ENCODE results near the gene CARS2.
"Not testable (repeated sequence)": the region's sequence is repeated elsewhere in the genome, so short reads cannot be mapped to it uniquely, and the experiment has no call there.

DNA sequence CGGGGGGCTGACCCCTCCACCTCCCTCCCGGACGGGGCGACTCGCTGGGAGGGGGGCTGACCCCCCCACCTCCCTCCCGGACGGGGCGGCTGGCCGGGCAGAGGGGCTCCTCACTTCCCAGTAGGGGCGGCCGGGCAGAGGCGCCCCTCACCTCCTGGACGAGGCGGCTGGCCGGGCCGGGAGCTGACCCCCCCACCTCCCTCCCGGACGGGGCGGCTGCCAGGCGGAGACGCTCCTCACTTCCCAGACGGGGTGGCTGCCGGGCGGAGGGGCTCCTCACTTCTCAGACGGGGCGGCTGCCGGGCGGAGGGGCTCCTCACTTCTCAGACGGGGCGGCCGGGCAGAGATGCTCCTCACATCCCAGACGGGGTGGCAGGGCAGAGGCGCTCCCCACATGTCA lies 99.6 kb downstream of the CARS2 start:
- TF ChIP-seq CTCF (IDR thresholded peaks at IDR 0.05); POLR2A (IDR thresholded peaks at IDR 0.05; ENCODE audit: low read depth); EP300 (IDR thresholded peaks at IDR 0.05); POLR2AphosphoS5 (IDR thresholded peaks at IDR 0.05): not testable (repeated sequence)

Data from esophagus muscularis mucosa (tissue), 4 donors.